IPS DF 4.7 (cell line): Measurements from ENCODE around the gene DYNLT4.
A peak's percentile ranks its signal among the peaks of the same experiment; 100 is the strongest.
"Not testable (repeated sequence)": the region's sequence is repeated elsewhere in the genome, so short reads cannot be mapped to it uniquely, and the experiment has no call there.

Experiments
- DNase-seq: peaks from one replicate; pipeline ENCODE4 v3.0.0-alpha.2; 2013; ENCODE audit warnings: low spot score; ENCODE audit errors: extremely low read depth

DYNLT4 gene

GRCh38 chr1:44808938-44809917 is 2.1 kb upstream of the DYNLT4 start:
- no peak for DNase-seq

GRCh38 chr1:44808063-44808937 is 1.1 kb upstream of the DYNLT4 start, which contains the start of gene BTBD19:
BTBD19 (plus strand) TSS chr1:44808523; CDS start chr1:44808821, 298 bp downstream.
- DNase-seq, result no peak

- peak; percentile 92 for DNase-seq
Observed at GRCh38 chr1:44807364-44808062, 362 bp upstream of the DYNLT4 start.

- DNase-seq, result no peak
Observed at GRCh38 chr1:44806025-44806703, 987 bp downstream of the DYNLT4 start.

- no peak for DNase-seq
Observed at GRCh38 chr1:44805311-44806024, 1.7 kb downstream of the DYNLT4 start.

GRCh38 chr1:44803312-44804095 is 3.6 kb downstream of the DYNLT4 start:
- DNase-seq, result no peak

- DNase-seq, result no peak
Observed at GRCh38 chr1:44803062-44803311, 4.2 kb downstream of the DYNLT4 start.

GRCh38 chr1:44802306-44803061 is 4.7 kb downstream of the DYNLT4 start:
- no peak for DNase-seq

- DNase-seq, result no peak
Observed at GRCh38 chr1:44801491-44802305, 5.5 kb downstream of the DYNLT4 start.

GRCh38 chr1:44799770-44800584 is 7.2 kb downstream of the DYNLT4 start, which contains the start of gene PLK3:
PLK3 (plus strand) TSS chr1:44800377; CDS start chr1:44800464, 87 bp downstream.
- DNase-seq, result peak; percentile 66

- no peak for DNase-seq
Observed at GRCh38 chr1:44798481-44799365, 8.4 kb downstream of the DYNLT4 start.

GRCh38 chr1:44797886-44798285 is 9.3 kb downstream of the DYNLT4 start:
- not testable (repeated sequence) for DNase-seq

- DNase-seq, result no peak
Observed at GRCh38 chr1:44792736-44793502, 14.2 kb downstream of the DYNLT4 start.

- DNase-seq, result no peak
Observed at GRCh38 chr1:44790968-44791801, 16.0 kb downstream of the DYNLT4 start.
